Measurements from ENCODE around the gene NPAS3.

NPAS3 gene

DNA sequence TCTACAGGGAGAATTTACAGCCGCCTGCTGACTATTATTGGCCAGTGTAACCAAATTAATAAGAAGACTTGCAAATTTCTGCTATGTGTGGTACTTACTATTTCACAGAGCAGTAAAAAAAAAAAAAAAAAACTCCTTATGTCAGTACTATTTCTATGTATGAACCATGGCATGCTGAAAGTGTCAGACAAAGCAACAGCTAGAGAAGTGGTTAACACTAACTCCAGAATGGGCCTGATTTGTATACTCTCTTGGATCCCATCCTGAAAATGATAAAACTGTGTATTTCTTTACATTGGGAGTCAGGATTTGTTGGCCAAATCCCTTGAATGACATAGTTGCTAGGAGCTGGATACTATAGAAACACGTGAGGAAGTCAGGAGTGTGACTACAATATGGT lies 595.4 kb downstream of the NPAS3 start:
- TF ChIP-seq, protein P1, sequence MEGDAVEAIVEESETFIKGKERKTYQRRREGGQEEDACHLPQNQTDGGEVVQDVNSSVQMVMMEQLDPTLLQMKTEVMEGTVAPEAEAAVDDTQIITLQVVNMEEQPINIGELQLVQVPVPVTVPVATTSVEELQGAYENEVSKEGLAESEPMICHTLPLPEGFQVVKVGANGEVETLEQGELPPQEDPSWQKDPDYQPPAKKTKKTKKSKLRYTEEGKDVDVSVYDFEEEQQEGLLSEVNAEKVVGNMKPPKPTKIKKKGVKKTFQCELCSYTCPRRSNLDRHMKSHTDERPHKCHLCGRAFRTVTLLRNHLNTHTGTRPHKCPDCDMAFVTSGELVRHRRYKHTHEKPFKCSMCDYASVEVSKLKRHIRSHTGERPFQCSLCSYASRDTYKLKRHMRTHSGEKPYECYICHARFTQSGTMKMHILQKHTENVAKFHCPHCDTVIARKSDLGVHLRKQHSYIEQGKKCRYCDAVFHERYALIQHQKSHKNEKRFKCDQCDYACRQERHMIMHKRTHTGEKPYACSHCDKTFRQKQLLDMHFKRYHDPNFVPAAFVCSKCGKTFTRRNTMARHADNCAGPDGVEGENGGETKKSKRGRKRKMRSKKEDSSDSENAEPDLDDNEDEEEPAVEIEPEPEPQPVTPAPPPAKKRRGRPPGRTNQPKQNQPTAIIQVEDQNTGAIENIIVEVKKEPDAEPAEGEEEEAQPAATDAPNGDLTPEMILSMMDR (IDR thresholded peaks at IDR 0.05; ENCODE audit: unreplicated experiment in 3 of 3), result no peak
- no peaks in the 10 kb centered on the region for H3K9me3 Mint-ChIP-seq
- H3K4me3 Mint-ChIP-seq, result no peak overlapping the region
- no peak overlapping the region for H3K27ac Mint-ChIP-seq
- peaks cover 8% of the 10 kb centered on the region for H3K4me1 Mint-ChIP-seq
- H3K27me3 Mint-ChIP-seq (ENCODE audit: low read depth), result no peaks in the 10 kb centered on the region
- no peaks in the 10 kb centered on the region for H3K36me3 Mint-ChIP-seq (ENCODE audit: low read depth)

DNA sequence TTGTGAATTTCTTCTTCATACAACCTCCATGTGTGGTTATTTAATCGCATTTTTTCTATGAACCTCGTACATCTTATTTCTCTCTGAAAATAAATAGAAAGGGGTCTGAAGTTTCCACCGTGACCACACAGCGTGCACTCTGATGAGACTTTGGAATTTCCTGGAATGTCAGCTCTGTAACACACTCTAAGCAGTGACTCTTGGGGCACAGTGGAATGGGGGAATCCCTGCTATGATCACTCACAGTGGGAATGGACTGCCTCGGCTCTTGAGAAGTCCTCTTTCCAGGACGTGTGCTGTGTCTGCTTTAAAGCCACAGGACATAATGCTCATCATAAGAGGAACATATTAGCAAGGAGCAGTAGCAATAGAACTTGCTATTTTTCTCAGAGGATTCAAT lies 596.0 kb downstream of the NPAS3 start:
- Mint-ChIP-seq H3K4me1 (peaks cover 8% of the 10 kb centered on the region), H3K27me3 (ENCODE audit: low read depth) (no peaks in the 10 kb centered on the region), H3K36me3 (ENCODE audit: low read depth) (no peaks in the 10 kb centered on the region), H3K9me3 (no peaks in the 10 kb centered on the region), H3K27ac (peak overlapping the region in 2 of 3 experiments; percentile 28 to 35), H3K4me3 (no peak overlapping the region)
- TF ChIP-seq, protein P1 (IDR thresholded peaks at IDR 0.05; ENCODE audit: unreplicated experiment in 3 of 3), result no peak

DNA sequence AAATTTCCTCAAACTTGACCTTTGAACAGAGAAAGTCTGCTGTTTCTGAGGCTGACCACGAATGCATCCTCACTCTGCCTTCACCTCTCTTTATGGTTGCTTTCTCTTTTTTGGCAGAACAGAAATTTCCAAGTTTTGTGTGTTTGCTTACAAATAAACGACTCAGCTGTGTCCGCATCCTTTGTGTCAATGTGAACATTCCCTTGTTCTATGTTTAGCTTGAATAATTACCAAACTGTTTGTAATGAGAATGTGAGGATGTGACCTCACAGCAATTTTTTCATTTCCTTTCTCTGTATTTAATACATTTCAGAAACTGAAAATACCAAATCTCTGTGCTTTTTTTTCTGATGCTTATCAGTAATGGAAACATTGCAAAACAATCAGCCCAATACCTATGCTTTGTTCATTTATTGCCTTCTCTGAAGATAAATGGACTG lies 601.3 kb downstream of the NPAS3 start:
- TF ChIP-seq, protein P1 (IDR thresholded peaks at IDR 0.05; ENCODE audit: unreplicated experiment in 3 of 3), result no peak
- no peaks in the 10 kb centered on the region for H3K9me3 Mint-ChIP-seq
- H3K4me1 Mint-ChIP-seq, result peaks cover 8% of the 10 kb centered on the region
- H3K36me3 Mint-ChIP-seq (ENCODE audit: low read depth), result no peaks in the 10 kb centered on the region
- peak overlapping the region; percentile 6 to 70 (median 30) for H3K27ac Mint-ChIP-seq
- H3K4me3 Mint-ChIP-seq, result no peak overlapping the region
- H3K27me3 Mint-ChIP-seq (ENCODE audit: low read depth), result no peaks in the 10 kb centered on the region

GRCh38 chr14:33541171-33541570 lies 602.5 kb downstream of the NPAS3 start:
- H3K36me3 Mint-ChIP-seq (ENCODE audit: low read depth), result no peaks in the 10 kb centered on the region
- no peaks in the 10 kb centered on the region for H3K9me3 Mint-ChIP-seq
- peaks cover 8% of the 10 kb centered on the region for H3K4me1 Mint-ChIP-seq
- TF ChIP-seq, protein P1 (IDR thresholded peaks at IDR 0.05; ENCODE audit: unreplicated experiment in 3 of 3), result no peak
- H3K27me3 Mint-ChIP-seq (ENCODE audit: low read depth), result no peaks in the 10 kb centered on the region
- no peak overlapping the region for H3K4me3 Mint-ChIP-seq
- H3K27ac Mint-ChIP-seq, result no peak overlapping the region

DNA sequence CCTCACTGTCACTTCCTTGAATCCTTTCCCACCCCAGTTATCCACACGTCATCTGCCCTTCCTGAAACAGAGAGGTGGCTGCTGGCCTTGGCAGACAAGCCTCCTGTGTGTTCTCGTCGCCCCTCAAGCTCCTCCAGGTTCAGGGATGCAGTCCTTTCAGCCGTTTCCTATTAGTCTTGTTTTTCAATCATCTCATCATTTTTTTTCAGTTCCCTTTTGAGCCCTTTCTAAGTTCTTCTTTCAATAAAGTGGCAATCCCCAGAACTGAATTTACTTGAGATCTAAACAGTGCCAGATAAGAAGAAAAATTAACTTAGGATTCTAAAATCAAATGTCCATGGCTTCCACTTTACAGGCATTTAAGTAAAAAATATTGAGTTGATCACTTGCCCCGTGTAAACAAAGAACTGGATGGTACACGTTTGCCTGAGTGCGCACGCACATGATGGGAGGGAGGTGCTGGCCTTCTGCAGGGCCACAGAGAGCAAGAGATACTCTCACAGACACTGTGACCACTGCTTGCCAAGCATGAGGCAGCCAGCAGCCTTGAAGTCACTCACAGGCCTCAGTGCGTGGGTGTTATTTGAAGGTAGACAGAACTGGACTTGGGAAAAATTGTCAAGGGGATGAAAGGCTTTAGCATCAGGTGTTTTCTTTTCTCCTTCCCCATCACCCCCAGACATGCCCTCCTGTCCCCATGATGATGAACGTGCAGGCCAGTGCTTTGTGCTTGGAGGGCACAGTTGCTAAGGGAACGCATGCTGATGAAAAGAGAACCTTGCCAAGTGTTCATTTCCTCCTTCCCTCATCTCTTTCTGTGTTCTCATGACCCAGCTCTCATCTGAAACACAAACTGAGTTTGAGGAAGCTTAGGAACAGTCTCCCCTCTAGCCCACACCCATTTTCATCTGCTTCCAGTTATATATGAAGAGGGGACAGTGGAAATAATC lies 603.9 kb downstream of the NPAS3 start:
- Mint-ChIP-seq H3K9me3 (no peaks in the 10 kb centered on the region), H3K4me1 (peaks cover 8% of the 10 kb centered on the region), H3K4me3 (no peak overlapping the region), H3K36me3 (ENCODE audit: low read depth) (no peaks in the 10 kb centered on the region), H3K27ac (no peak overlapping the region), H3K27me3 (ENCODE audit: low read depth) (no peaks in the 10 kb centered on the region)
- TF ChIP-seq, protein P1 (IDR thresholded peaks at IDR 0.05; ENCODE audit: unreplicated experiment in 3 of 3), result no peak

- Mint-ChIP-seq H3K9me3 (no peaks in the 10 kb centered on the region), H3K27me3 (ENCODE audit: low read depth) (no peaks in the 10 kb centered on the region), H3K4me3 (no peak overlapping the region), H3K27ac (no peak overlapping the region), H3K4me1 (no peaks in the 10 kb centered on the region), H3K36me3 (ENCODE audit: low read depth) (no peaks in the 10 kb centered on the region)
- TF ChIP-seq, protein P1 (IDR thresholded peaks at IDR 0.05; ENCODE audit: unreplicated experiment in 3 of 3), result no peak
Observed at GRCh38 chr14:33545696-33546095, 607.0 kb downstream of the NPAS3 start.

Measured in nephron (organoid).